H9 (cell line): Measurements from ENCODE around the gene SDK2. TPM values are rescaled to one million over a fixed set of nuclear protein-coding genes. Genes with fewer than 3 reads are reported as not detected.

Experiments used
- DNase-seq: peaks from one replicate; pipeline ENCODE4 v3.0.0-alpha.2; 2017
- H2AFZ ChIP-seq: one replicate; pipeline ENCODE4 v1.6.1; 2013; ENCODE audit warnings: mild to moderate bottlenecking, low read length, control low read depth, moderate library complexity
- H2AK5ac ChIP-seq: 2 replicates; pipeline ENCODE4 v1.6.1; 2013; ENCODE audit warnings: low read length, control low read depth, mixed read lengths; ENCODE audit not compliant: insufficient read length
- H2BK120ac ChIP-seq: one replicate; pipeline ENCODE4 v1.6.1; 2013; ENCODE audit warnings: low read depth, mild to moderate bottlenecking, low read length, control low read depth, inconsistent platforms; ENCODE audit not compliant: poor library complexity, severe bottlenecking
- H2BK12ac ChIP-seq: 2 replicates; pipeline ENCODE4 v1.6.1; 2013; ENCODE audit warnings: low read length, control low read depth, mixed read lengths, low read depth; ENCODE audit not compliant: insufficient read length
- H2BK15ac ChIP-seq: 2 replicates; pipeline ENCODE4 v1.6.1; 2013; ENCODE audit warnings: low read depth, low read length, control low read depth
- H2BK20ac ChIP-seq: one replicate; pipeline ENCODE4 v1.6.1; 2013; ENCODE audit warnings: low read depth, mild to moderate bottlenecking, low read length, control low read depth, inconsistent platforms; ENCODE audit not compliant: poor library complexity, severe bottlenecking
- H2BK5ac ChIP-seq: 2 replicates; pipeline ENCODE4 v1.6.1; 2013; ENCODE audit warnings: low read length, control low read depth, mixed read lengths; ENCODE audit not compliant: insufficient read length
- H3K14ac ChIP-seq: 2 replicates; pipeline ENCODE4 v1.6.1; 2013; ENCODE audit warnings: low read length, control low read depth; ENCODE audit not compliant: insufficient read depth
- H3K18ac ChIP-seq: 2 replicates; pipeline ENCODE4 v1.6.1; 2013; ENCODE audit warnings: low read depth, mild to moderate bottlenecking, mixed read lengths, low read length, control low read depth; ENCODE audit not compliant: insufficient read length
- H3K23ac ChIP-seq: 2 replicates; pipeline ENCODE4 v1.6.1; 2013; ENCODE audit warnings: low read length, control low read depth, mixed read lengths, low read depth; ENCODE audit not compliant: insufficient read length
- H3K23me2 ChIP-seq: 2 replicates; pipeline ENCODE4 v1.6.1; 2013; ENCODE audit warnings: low read depth, mild to moderate bottlenecking, mixed read lengths, low read length, control low read depth; ENCODE audit not compliant: insufficient read length, poor library complexity, severe bottlenecking
- H3K27ac ChIP-seq: 2 replicates; pipeline ENCODE4 v1.5.1; 2013; ENCODE audit warnings: low read length, control low read depth, mixed read lengths, low read depth; ENCODE audit not compliant: insufficient read length
- H3K27me3 ChIP-seq: 2 replicates; pipeline ENCODE4 v1.6.1; 2013; ENCODE audit warnings: low read length, control low read depth, inconsistent platforms; ENCODE audit not compliant: insufficient read depth
- H3K4ac ChIP-seq: 2 replicates; pipeline ENCODE4 v1.6.1; 2013; ENCODE audit warnings: low read depth, mild to moderate bottlenecking, control low read depth, inconsistent platforms, low read length, moderate library complexity
- H3K4me1 ChIP-seq: 2 replicates; pipeline ENCODE4 v1.6.1; 2013; ENCODE audit warnings: low read length, control low read depth, inconsistent platforms; ENCODE audit not compliant: insufficient read depth
- H3K4me2 ChIP-seq: 2 replicates; pipeline ENCODE4 v1.6.1; 2013; ENCODE audit warnings: low read length, control low read depth, mixed read lengths; ENCODE audit not compliant: insufficient read length, insufficient read depth
- H3K56ac ChIP-seq: 2 replicates; pipeline ENCODE4 v1.6.1; 2013; ENCODE audit warnings: low read depth, mild to moderate bottlenecking, mixed read lengths, low read length, control low read depth; ENCODE audit not compliant: insufficient read length
- H3K79me1 ChIP-seq: 2 replicates; pipeline ENCODE4 v1.6.1; 2013; ENCODE audit warnings: low read depth, mild to moderate bottlenecking, moderate library complexity, low read length, control low read depth, inconsistent platforms; ENCODE audit not compliant: insufficient read depth, poor library complexity, severe bottlenecking
- H3K79me2 ChIP-seq: 2 replicates; pipeline ENCODE4 v1.6.1; 2013; ENCODE audit warnings: low read length, control low read depth, inconsistent platforms; ENCODE audit not compliant: insufficient read depth
- H3K9ac ChIP-seq: 2 replicates; pipeline ENCODE4 v1.6.1; 2013; ENCODE audit warnings: low read length, control low read depth, mixed read lengths; ENCODE audit not compliant: insufficient read length; ENCODE audit errors: extremely low read depth
- H3K9me3 ChIP-seq: one replicate; pipeline ENCODE4 v1.6.1; 2013; ENCODE audit warnings: low read depth, low read length, inconsistent platforms; ENCODE audit not compliant: control insufficient read depth
- H3T11ph ChIP-seq: one replicate; pipeline ENCODE4 v1.6.1; 2013; ENCODE audit warnings: mild to moderate bottlenecking, low read length, control low read depth, inconsistent platforms
- H4K20me1 ChIP-seq: one replicate; pipeline ENCODE4 v1.6.1; 2013; ENCODE audit not compliant: control insufficient read depth, insufficient read length, insufficient read depth
- H4K5ac ChIP-seq: 2 replicates; pipeline ENCODE4 v1.6.1; 2013; ENCODE audit warnings: low read depth, mild to moderate bottlenecking, mixed read lengths, low read length, control low read depth; ENCODE audit not compliant: insufficient read length
- H4K8ac ChIP-seq: replicated peaks from 2 replicates; pipeline ENCODE4 v1.6.1; 2013; ENCODE audit warnings: low read length, control low read depth, mixed read lengths, low read depth; ENCODE audit not compliant: insufficient read length
- H4K91ac ChIP-seq: 2 replicates; pipeline ENCODE4 v1.6.1; 2013; ENCODE audit warnings: low read depth, mild to moderate bottlenecking, moderate library complexity, mixed read lengths, low read length, control low read depth; ENCODE audit not compliant: insufficient read length
- H3K27ac Mint-ChIP-seq, 3 experiments: 2 replicates in 2 of 3; 3 replicates in 1 of 3; pipeline ENCODE4 v1.8.0; 2020 to 2021; ENCODE audit warnings: mixed read lengths in 3 of 3, mild to moderate bottlenecking in 1 of 3, moderate library complexity in 1 of 3
- H3K27me3 Mint-ChIP-seq: 2 replicates; pipeline ENCODE4 v1.8.0; 2021; ENCODE audit warnings: low read depth, mild to moderate bottlenecking, moderate library complexity, mixed read lengths
- H3K36me3 Mint-ChIP-seq, 3 experiments: 2 replicates in 2 of 3; 3 replicates in 1 of 3; pipeline ENCODE4 v1.8.0; 2020 to 2021; ENCODE audit warnings: low read depth in 3 of 3, mixed read lengths in 3 of 3; ENCODE audit not compliant: insufficient read depth in 1 of 3
- H3K4me1 Mint-ChIP-seq, 2 experiments: 2 replicates each; pipeline ENCODE4 v1.8.0; 2020; ENCODE audit warnings: mixed read lengths in 2 of 2
- H3K4me3 Mint-ChIP-seq, 2 experiments: 2 replicates in 1 of 2; 3 replicates in 1 of 2; pipeline ENCODE4 v1.8.0; 2020 to 2021; ENCODE audit warnings: mild to moderate bottlenecking in 2 of 2, mixed read lengths in 2 of 2, moderate library complexity in 1 of 2
- H3K9me3 Mint-ChIP-seq, 2 experiments: 2 replicates in 1 of 2; 3 replicates in 1 of 2; pipeline ENCODE4 v1.8.0; 2020; ENCODE audit warnings: mild to moderate bottlenecking in 2 of 2, mixed read lengths in 2 of 2, moderate library complexity in 1 of 2
- CTCF ChIP-seq: fragments of 200-600 bp; sonication (generic); conservative IDR thresholded peaks from 3 replicates; pipeline ENCODE4 v1.8.0; 2021; ENCODE audit warnings: antibody characterized with exemption, mild to moderate bottlenecking
- WGBS: extraction: QIAGEN DNeasy Blood & Tissue Kit; methylation state at CpG from one replicate; pipeline ENCODE4 v1.1.7; 2013; ENCODE audit warnings: missing lambda C conversion rate, low lambda C conversion rate, mixed read lengths; ENCODE audit not compliant: insufficient read length; ENCODE audit errors: extremely low coverage; 5-methylcytosine and 5-hydroxymethylcytosine counted together
- total RNA-seq: library from RNA; stranded (reverse); gene quantifications from 2 replicates; pipeline ENCODE4 v1.2.1, GENCODE V29; 2021

SDK2 gene
- total RNA-seq, 1 experiment from 2014 or later, result 9.1 TPM

GRCh38 chr17:73522107-73522506, 122.1 kb downstream of the SDK2 start:
- Histone ChIP-seq H3K4ac (no peak overlapping the region), H3K9ac (no peak overlapping the region), H3K4me2 (no peak overlapping the region), H4K20me1 (no peaks in the 10 kb centered on the region), H3K9me3 (no peaks in the 10 kb centered on the region), H3K23me2 (no peaks in the 10 kb centered on the region), H4K8ac (no peak overlapping the region), H2BK20ac (no peak overlapping the region), H4K5ac (no peak overlapping the region), H4K91ac (no peak overlapping the region), H3K4me1 (no peaks in the 10 kb centered on the region), H3K79me1 (no peaks in the 10 kb centered on the region), H3T11ph (no peak overlapping the region), H2BK120ac (no peak overlapping the region), H3K27me3 (no peaks in the 10 kb centered on the region), H3K23ac (no peak overlapping the region), H3K79me2 (no peaks in the 10 kb centered on the region), H2AFZ (no peak overlapping the region), H3K14ac (no peak overlapping the region; the same call in 1 of the 2 replicates), H2BK12ac (no peak overlapping the region), H3K18ac (no peak overlapping the region), H2BK15ac (no peak overlapping the region), H3K27ac (no peak overlapping the region), H3K56ac (no peak overlapping the region), H2BK5ac (no peak overlapping the region), H2AK5ac (no peak overlapping the region)
- Mint-ChIP-seq H3K4me1 (peaks cover 9 to 26% of the 10 kb centered on the region in 2 experiments), H3K36me3 (no peaks in the 10 kb centered on the region; a peak in 1 of 7 replicates), H3K27me3 (peaks cover 2% of the 10 kb centered on the region; the same call in 1 of the 2 replicates), H3K4me3 (no peak overlapping the region), H3K9me3 (no peaks in the 10 kb centered on the region), H3K27ac (peak overlapping the region in 1 of 3 experiments; percentile 44; a peak in 1 of 7 replicates)
- no peak for DNase-seq
- TF ChIP-seq CTCF, result no peak
- WGBS, result no CpG with 5 or more reads among the region's 6 CpGs
